Measurements from ENCODE around the gene FOXF1. TPM values are rescaled to one million over a fixed set of nuclear protein-coding genes. Genes with fewer than 3 reads are reported as not detected.

The FOXF1 gene
- total RNA-seq, 1 experiment from 2014 or later, result not detected

- no peak for TF ChIP-seq EZH2 (IDR thresholded peaks at IDR 0.05; ENCODE audit: low read length, unreplicated experiment)
- TF ChIP-seq CTCF (conservative IDR thresholded peaks at IDR 0.05; ENCODE audit: low read depth, low read length), result no peak
- no peak for TF ChIP-seq EZH2phosphoT487 (IDR thresholded peaks at IDR 0.05; ENCODE audit: borderline replicate concordance, low read length)
- CTCF ChIA-PET, result no interaction called here
- BruUV-seq (replicated peaks), result no TSS peak
- Histone ChIP-seq H3K4me3 (ENCODE audit: low read length) (no peak overlapping the region), H3K4me1 (ENCODE audit: insufficient read depth, low read length) (no peaks in the 10 kb centered on the region), H3K36me3 (ENCODE audit: low read depth, low read length) (no peaks in the 10 kb centered on the region), H2AFZ (ENCODE audit: low read length) (no peak overlapping the region), H3K27me3 (ENCODE audit: low read length) (peaks cover 56% of the 10 kb centered on the region), H3K79me2 (ENCODE audit: low read length) (no peaks in the 10 kb centered on the region), H3K9me2 (replicated peaks; ENCODE audit: low read length) (no peaks in the 10 kb centered on the region), H3F3A (ENCODE audit: low read length, unreplicated experiment) (no peaks in the 10 kb centered on the region), H3K4me2 (ENCODE audit: low read length) (no peak overlapping the region), H4K20me1 (ENCODE audit: low read length) (no peaks in the 10 kb centered on the region), H3K9ac (ENCODE audit: low read length) (no peak overlapping the region), H3K27ac (ENCODE audit: low read length) (no peak overlapping the region), H3K9me3 (ENCODE audit: low read length) (no peaks in the 10 kb centered on the region)
- intact Hi-C loops (cut with micrococcal nuclease), result no loop called here
- POLR2A ChIA-PET (ENCODE audit: unreplicated experiment), result no interaction called here
- DNase-seq, result no peak
- no peak for ATAC-seq
Measured at GRCh38 chr16:86514481-86515376, 4.4 kb downstream of the FOXF1 start.

- H3K9me3 ChIP-seq (ENCODE audit: low read length), result no peaks in the 10 kb centered on the region
- H3K9ac ChIP-seq (ENCODE audit: low read length), result no peak overlapping the region
- BruUV-seq (replicated peaks), result no TSS peak
- H3K4me2 ChIP-seq (ENCODE audit: low read length), result no peak overlapping the region
- ATAC-seq, result no peak
- H2AFZ ChIP-seq (ENCODE audit: low read length), result no peak overlapping the region
- H3K36me3 ChIP-seq (ENCODE audit: low read depth, low read length), result no peaks in the 10 kb centered on the region
- no peak overlapping the region for H3K4me3 ChIP-seq (ENCODE audit: low read length)
- H3K9me2 ChIP-seq (replicated peaks; ENCODE audit: low read length), result no peaks in the 10 kb centered on the region
- H3K27me3 ChIP-seq (ENCODE audit: low read length), result peaks cover 52% of the 10 kb centered on the region
- H3F3A ChIP-seq (ENCODE audit: low read length, unreplicated experiment), result no peaks in the 10 kb centered on the region
- H4K20me1 ChIP-seq (ENCODE audit: low read length), result no peaks in the 10 kb centered on the region
- no peak overlapping the region for H3K27ac ChIP-seq (ENCODE audit: low read length)
- intact Hi-C loops (cut with micrococcal nuclease), result no loop called here
- no peaks in the 10 kb centered on the region for H3K79me2 ChIP-seq (ENCODE audit: low read length)
- no peak for TF ChIP-seq EZH2 (IDR thresholded peaks at IDR 0.05; ENCODE audit: low read length, unreplicated experiment)
- TF ChIP-seq CTCF (conservative IDR thresholded peaks at IDR 0.05; ENCODE audit: low read depth, low read length), result no peak
- no peak; the same call in 1 of the 2 replicates for TF ChIP-seq EZH2phosphoT487 (IDR thresholded peaks at IDR 0.05; ENCODE audit: borderline replicate concordance, low read length)
- POLR2A ChIA-PET (ENCODE audit: unreplicated experiment), result no interaction called here
- H3K4me1 ChIP-seq (ENCODE audit: insufficient read depth, low read length), result 0 out of 2 replicates have a peak, but pooled peaks cover 3% of the 10 kb centered on the region
- DNase-seq, result no peak
- CTCF ChIA-PET, result no interaction called here
Measured at GRCh38 chr16:86515413-86515776, 5.1 kb downstream of the FOXF1 start.
